ENCODE results near the gene TTC7B. TPM values are rescaled to one million over a fixed set of nuclear protein-coding genes. Genes with fewer than 3 reads are reported as not detected.

The TTC7B gene
- total and polyA plus RNA-seq, 2 of the 8 experiments (the other 6 are each of a cell fraction or from before 2014, with no cell fraction given) = 23.7 to 34.0 TPM

DNA sequence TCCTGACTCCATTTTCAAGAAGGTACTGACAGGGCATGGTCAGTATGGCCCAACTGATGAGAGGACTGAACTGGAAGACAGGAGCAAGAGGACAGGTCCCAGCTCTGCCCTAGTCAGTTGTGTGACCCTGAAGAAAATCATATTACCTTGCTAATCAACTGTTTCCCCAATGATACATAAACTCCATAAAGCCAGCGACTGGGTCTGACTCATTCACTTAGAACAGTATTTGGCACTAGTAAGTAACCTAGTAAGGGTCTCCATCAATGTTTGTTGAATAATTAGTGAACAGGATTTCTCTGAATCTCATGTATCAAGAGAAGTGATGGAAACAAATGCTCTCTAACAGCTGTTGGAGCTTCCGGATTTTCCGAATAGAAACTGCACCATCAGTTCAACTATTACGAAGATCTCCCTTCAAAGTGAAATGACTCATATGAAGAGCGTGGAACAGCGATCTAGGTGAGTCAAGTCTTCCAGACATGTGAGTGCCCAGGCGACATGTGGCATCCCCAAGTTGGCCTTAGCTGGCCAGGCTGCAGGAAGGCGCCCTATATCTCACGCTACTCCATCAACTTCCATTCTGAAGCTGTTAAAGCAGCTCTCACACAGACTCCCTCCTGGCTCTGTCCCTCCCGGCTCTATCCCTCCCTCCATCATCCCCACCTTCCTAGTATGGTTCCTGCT lies 94.5 kb downstream of the TTC7B start (continued):
- TF ChIP-seq, protein P1, sequence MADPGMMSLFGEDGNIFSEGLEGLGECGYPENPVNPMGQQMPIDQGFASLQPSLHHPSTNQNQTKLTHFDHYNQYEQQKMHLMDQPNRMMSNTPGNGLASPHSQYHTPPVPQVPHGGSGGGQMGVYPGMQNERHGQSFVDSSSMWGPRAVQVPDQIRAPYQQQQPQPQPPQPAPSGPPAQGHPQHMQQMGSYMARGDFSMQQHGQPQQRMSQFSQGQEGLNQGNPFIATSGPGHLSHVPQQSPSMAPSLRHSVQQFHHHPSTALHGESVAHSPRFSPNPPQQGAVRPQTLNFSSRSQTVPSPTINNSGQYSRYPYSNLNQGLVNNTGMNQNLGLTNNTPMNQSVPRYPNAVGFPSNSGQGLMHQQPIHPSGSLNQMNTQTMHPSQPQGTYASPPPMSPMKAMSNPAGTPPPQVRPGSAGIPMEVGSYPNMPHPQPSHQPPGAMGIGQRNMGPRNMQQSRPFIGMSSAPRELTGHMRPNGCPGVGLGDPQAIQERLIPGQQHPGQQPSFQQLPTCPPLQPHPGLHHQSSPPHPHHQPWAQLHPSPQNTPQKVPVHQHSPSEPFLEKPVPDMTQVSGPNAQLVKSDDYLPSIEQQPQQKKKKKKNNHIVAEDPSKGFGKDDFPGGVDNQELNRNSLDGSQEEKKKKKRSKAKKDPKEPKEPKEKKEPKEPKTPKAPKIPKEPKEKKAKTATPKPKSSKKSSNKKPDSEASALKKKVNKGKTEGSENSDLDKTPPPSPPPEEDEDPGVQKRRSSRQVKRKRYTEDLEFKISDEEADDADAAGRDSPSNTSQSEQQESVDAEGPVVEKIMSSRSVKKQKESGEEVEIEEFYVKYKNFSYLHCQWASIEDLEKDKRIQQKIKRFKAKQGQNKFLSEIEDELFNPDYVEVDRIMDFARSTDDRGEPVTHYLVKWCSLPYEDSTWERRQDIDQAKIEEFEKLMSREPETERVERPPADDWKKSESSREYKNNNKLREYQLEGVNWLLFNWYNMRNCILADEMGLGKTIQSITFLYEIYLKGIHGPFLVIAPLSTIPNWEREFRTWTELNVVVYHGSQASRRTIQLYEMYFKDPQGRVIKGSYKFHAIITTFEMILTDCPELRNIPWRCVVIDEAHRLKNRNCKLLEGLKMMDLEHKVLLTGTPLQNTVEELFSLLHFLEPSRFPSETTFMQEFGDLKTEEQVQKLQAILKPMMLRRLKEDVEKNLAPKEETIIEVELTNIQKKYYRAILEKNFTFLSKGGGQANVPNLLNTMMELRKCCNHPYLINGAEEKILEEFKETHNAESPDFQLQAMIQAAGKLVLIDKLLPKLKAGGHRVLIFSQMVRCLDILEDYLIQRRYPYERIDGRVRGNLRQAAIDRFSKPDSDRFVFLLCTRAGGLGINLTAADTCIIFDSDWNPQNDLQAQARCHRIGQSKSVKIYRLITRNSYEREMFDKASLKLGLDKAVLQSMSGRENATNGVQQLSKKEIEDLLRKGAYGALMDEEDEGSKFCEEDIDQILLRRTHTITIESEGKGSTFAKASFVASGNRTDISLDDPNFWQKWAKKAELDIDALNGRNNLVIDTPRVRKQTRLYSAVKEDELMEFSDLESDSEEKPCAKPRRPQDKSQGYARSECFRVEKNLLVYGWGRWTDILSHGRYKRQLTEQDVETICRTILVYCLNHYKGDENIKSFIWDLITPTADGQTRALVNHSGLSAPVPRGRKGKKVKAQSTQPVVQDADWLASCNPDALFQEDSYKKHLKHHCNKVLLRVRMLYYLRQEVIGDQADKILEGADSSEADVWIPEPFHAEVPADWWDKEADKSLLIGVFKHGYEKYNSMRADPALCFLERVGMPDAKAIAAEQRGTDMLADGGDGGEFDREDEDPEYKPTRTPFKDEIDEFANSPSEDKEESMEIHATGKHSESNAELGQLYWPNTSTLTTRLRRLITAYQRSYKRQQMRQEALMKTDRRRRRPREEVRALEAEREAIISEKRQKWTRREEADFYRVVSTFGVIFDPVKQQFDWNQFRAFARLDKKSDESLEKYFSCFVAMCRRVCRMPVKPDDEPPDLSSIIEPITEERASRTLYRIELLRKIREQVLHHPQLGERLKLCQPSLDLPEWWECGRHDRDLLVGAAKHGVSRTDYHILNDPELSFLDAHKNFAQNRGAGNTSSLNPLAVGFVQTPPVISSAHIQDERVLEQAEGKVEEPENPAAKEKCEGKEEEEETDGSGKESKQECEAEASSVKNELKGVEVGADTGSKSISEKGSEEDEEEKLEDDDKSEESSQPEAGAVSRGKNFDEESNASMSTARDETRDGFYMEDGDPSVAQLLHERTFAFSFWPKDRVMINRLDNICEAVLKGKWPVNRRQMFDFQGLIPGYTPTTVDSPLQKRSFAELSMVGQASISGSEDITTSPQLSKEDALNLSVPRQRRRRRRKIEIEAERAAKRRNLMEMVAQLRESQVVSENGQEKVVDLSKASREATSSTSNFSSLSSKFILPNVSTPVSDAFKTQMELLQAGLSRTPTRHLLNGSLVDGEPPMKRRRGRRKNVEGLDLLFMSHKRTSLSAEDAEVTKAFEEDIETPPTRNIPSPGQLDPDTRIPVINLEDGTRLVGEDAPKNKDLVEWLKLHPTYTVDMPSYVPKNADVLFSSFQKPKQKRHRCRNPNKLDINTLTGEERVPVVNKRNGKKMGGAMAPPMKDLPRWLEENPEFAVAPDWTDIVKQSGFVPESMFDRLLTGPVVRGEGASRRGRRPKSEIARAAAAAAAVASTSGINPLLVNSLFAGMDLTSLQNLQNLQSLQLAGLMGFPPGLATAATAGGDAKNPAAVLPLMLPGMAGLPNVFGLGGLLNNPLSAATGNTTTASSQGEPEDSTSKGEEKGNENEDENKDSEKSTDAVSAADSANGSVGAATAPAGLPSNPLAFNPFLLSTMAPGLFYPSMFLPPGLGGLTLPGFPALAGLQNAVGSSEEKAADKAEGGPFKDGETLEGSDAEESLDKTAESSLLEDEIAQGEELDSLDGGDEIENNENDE (IDR thresholded peaks at IDR 0.05; ENCODE audit: insufficient replicate concordance, low read length) = no peak
- TF ChIP-seq POLR2AphosphoS5 (IDR thresholded peaks at IDR 0.05; ENCODE audit: low read depth, low read length) = no peak
- TF ChIP-seq KDM1A (IDR thresholded peaks at IDR 0.05; ENCODE audit: borderline replicate concordance, low read length) = no peak
- no peak for TF ChIP-seq SIX5 (IDR thresholded peaks at IDR 0.05; ENCODE audit: low read depth, low read length)
